Hepatic stellate cell (primary cell): Measurements from ENCODE around the gene CNKSR1.

Experiments used
- DNase-seq: peaks from one replicate; pipeline ENCODE4 v3.0.0; 2011; ENCODE audit warnings: low spot score

The CNKSR1 gene

DNA sequence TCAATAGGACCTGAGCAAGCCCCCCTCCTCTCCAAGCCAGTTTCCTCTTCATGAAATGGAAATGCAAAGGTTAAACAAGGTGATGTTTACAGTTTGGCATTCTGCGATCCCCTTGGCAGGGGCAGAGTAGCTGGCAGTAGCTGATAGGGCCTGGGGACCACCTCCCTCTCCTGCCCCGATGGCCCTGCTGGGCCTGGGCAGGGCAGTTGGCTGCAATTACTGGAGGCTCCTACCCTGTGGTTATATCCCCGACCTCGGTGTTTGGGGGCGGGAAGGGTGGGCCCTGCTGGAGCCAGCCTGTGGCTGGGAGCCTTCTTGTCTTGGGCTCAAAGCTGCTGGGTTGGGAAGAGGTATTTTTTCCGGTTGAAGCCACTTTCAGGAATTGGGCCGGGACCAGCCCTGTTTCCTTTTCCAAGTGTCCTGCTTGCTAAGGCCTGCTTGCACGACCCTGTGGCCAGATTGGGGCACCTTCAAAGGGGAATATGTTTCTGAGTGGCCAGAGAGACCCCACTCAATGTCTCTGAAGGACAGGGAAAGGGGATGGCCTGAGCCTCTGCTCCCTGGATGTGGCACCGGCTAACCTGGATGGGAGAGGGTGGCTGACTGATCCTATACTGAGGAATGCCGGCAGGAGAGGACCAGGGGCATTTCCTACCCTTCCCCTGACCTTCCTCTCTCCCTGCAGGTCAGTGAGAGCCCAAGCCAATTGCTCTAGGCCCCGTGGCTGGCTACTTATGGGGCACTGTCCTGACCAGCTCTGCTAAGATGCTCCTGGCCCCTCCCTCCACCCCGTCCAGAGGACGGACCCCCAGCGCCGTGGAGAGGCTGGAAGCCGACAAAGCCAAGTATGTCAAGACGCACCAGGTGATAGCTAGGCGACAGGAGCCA, 16.5 kb upstream of the CNKSR1 start:
- no peak for DNase-seq

- DNase-seq, result peak; percentile 69
Measured at GRCh38 chr1:26161415-26162219, 15.7 kb upstream of the CNKSR1 start.

- no peak for DNase-seq
Measured at GRCh38 chr1:26162220-26162709, 15.0 kb upstream of the CNKSR1 start.

- DNase-seq, result no peak
Measured at GRCh38 chr1:26163684-26164035, 13.6 kb upstream of the CNKSR1 start.

DNA sequence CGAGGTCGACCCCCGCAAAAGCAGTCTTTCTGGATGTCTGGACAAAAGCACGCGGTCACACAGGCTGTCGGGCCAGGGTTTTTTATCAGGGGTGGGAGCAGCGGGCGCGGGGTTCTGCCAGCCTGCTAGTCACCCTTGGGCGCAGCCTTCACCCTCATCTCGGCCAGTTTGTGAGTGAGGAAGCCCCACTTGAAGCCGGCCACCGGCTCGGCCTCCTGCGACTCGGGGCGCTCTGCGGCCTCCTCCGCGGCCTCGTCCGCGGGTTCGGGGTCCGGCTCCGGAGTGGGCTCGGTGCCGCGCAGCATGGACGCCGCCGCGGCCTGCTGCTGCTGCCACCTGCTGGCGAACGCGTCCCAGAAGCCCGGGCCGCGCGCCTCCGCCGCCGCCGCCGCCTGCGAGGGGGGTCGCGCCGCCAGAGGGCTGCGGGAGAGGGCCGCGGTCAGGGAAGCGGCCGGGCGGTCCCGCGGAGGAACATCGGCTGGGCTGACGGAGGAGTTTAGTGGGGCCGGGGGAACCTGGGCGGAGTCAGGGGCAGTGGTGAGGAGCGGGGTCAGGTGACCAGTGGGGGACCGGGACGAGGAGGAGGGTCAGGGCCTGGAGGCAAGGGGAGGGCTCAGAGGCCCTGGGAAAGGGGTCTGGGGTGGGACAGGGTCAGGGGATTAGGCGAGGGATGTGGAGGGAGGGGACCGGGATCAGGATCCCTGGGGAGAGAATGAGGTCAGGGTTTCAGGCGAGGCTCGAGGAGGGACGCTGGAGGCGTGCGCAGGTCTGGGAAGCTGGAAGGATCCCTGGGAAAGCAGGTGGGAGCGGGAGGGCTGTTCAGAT, 13.0 kb upstream of the CNKSR1 start:
- DNase-seq, result peak; percentile 72

DNA sequence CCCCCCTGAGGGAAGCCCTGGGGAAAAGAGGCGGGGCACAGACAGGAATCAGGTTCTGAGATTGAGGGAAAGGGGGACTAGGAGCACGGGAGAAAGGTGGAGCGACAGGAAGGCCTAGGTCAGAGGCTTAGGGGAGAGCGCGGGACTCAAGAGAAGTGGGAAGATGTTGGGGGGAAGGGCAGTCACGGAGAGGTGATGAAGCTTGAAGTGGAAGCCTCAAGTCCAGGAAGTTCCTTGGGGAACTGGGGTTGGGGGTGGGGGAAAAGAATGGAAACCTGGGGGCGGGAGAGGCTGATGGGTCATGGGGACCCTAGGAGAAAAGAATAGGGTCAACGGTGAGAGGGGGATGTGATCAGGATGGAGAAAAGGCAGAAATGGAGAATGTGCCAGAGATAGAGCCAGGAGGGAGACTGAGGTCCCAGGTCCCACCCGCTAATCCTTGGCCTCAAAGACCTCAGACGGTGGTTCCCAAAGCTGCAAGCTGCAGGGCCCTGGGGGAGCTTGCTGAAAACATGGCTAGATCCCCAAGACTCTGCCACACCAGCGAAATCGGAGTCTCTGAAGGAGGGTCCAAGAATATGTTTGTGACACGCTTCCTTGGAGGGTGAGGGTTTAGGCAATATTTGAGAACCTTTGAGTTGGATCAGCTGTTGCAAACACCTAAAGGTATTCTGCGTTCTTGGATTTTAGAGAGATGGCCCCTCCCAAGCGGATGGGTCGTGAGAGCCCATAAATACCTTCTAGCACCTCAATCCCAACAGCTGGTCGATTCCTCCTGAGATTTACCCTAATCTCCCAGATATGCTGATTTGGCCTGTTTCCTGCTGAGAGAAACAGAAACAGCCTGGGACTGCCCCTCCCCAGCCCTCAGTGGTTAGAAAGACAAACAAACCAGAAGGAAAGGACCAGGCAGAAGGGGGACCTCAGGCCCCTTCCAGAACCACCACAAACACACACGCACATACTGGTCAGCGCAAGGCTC, 12.1 kb upstream of the CNKSR1 start:
- peak; percentile 60 for DNase-seq

GRCh38 chr1:26166719-26167281, 10.5 kb upstream of the CNKSR1 start:
- DNase-seq, result no peak

DNA sequence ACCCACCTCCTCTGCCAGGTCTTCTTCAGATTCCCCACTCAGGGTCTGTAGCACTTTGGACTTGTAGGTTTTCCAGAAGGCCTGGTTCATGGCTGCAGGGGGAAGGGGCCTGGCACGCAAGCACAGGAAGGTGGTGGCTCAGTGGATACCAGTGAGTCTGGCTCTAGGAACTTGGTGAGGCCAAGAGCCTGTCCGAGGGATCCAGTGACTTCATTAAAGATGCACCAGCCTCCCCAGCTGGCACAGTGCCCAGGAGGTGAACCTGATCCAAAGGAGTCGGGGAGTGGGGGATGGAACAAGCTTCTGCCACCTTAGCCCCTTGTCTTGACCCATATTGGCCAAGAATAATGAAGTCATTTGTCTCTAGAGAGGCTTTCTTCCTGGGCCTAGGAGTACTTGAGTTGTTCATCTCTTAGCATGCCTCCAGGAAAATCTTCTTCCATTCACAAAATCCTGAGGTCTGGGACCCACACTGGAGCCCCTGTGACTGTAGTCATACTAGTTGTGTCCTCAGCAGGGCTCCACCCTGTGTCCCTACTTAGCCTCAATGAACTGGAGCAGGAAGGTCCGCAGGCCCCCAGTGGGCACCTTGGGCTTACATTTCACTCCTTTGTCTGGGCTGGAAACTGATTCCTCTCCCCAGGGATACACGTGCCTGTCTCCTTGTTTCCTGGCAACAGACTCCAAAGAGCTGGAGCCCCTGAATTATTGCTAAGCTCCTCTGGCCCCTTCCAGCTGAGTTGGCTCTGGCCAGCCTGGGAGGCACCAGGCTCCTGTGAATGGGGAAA, 8.7 kb upstream of the CNKSR1 start, which contains the start of gene C1orf232:
C1orf232 (minus strand) TSS at position 554 of the 788 bp plus-strand sequence; CDS start at position 90, 464 bp downstream.
- DNase-seq, result no peak

DNA sequence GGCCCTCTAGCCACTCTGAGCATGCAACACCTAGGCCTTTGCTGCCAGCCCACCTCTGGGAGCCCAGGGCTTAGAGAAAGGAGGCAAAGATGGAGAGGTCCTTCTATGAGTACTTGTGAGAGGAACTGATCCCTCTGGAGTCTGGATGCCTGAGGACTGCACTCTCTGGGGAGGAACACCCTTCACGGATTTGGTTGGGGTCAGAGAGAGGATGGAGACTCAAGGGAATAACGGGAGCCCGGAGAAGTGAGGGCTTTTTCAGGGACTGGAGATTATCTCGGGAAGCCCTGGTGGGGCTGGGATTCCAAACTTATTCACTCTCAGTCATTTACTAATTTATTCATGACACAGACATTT, 8.1 kb upstream of the CNKSR1 start:
- no peak for DNase-seq

- DNase-seq, result peak; percentile 99
Measured at GRCh38 chr1:26169669-26170471, 7.4 kb upstream of the CNKSR1 start, which contains the start of gene ZNF593. TSS of gene ZNF593 (plus strand) at chr1:26169908. CDS start at chr1:26169984, 76 bp downstream.

- DNase-seq, result no peak
Measured at GRCh38 chr1:26170472-26170821, 6.8 kb upstream of the CNKSR1 start.

DNA sequence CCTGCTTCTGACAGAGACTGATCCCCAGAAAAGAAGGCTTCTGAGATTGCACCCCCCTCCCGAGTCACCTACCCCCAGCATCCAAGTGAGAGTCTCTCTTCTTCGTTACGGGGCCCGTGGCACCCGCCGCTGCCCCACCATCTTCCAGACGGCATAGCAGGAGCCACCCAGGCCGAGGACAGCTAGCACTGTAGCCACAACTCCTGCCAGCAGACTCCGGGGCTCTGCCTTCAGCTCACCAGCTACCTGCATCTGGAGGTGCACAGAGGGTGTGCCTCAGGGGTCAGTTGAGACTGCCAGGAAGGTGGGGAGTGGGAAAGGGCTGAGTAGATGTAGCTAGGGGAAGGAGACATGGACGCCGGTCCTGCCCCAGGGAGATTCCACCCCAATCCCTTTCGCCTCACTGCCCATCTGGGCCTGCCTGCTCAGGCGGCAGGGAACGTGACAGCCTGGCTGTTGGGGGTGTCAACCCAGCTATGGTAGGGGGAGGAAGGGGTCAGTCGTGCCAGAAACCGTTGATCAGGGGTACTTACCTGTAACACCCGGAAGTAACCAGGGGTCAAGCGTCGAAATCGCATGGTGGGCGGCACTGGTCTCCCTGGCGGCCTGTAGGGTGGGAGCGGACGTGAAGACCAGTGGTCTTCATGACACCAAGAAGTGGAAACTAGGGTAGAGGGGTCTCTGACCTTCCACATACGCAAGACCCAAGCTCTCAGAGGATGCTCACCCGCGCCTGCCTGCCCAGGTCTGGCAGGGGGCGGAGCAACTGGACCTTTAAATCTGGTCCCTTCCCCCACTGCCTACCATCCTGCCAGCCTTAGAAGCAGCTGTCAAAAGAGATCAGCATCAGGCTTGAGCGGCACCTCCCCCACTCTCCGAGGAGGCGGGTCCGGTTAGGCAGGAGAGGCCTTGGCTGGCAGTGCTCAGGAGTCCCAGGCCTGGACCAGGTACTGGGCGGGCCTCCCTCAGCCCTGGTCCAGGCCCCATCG, 5.9 kb upstream of the CNKSR1 start, which contains the start of gene ZNF593OS:
ZNF593OS (minus strand) TSS at position 749 of the 989 bp plus-strand sequence; CDS start at position 578, 171 bp downstream.
- DNase-seq, result no peak

DNA sequence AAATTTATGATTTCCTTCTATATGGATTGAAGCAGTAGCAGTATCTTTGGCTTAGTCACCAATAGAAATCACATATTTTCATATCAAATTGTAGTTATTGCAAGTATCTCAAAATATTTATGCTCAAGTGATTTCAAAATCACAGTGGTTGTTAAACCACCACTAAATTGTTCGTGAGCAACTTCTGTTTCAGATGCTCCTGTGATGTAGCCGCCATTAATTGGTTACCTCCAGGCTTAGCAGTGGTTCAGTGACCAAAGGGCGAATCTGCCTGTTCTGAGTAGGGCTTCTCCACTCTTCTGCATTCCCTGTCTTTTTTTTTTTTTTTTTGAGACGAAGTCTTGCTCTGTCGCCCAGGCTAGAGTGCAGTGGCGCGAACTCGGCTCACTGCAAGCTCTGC, 1.9 kb upstream of the CNKSR1 start:
- DNase-seq, result no peak

DNA sequence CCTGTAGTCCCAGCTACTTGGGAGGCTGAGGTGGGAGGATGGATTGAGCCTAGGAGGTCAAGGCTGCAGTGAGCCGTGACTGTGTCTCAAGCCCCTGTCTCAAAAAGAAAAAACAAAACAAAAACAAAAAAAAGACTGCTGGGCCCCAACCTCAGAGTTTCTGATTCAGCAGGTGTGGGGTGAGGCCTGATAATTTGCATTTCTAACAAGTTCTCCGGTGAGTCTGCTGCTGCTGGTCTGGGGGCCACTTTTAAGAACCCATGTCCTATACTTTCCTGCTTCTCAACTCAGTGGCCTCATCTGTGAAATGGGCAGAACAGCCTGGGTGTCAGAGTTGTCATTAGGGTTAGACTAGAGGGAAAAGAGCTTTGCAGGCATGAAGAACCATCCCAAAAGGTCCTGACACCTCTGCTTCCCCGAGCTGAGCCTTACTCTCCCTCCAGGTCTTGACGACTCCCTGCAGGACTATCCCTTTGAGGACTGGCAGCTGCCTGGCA, 2.8 kb downstream of the CNKSR1 start:
- DNase-seq, result no peak

DNA sequence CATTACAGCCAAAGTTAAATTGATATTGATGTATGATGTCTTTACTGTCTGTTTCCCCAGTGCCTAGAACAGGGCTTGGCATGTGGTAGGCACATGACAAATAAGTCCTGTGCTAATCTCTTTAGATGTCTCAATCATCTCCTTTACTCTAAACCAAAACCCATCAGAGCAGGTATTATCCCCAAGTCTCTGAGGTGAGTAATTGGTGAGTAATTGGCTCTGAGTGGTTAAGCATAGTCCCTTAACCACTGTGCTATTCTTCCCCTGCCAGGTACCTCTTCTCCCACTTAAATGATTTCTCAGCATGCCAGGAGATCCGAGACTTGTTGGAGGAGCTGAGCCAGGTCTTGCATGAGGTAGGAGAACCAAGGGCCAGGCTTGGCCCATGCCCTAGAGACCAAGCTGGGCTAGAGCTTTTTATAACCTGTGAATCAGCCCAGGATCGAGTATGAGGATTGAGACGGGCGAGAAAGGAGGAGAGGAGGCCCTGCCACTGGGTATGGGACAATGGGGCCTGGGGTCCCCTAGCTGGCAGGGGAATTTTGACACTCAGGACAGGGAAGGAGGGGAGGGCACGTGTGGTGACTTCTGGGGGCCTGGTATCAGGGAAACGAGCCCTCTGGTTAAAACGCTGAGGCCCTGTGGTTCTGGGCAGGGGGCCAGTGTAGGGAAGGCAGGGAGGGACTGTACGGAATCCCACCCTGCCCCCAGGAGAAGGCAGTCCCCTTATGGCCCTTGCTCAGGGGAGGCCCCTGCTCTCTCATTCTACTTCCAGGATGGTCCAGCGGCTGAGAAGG, 4.5 kb downstream of the CNKSR1 start:
- no peak for DNase-seq

DNA sequence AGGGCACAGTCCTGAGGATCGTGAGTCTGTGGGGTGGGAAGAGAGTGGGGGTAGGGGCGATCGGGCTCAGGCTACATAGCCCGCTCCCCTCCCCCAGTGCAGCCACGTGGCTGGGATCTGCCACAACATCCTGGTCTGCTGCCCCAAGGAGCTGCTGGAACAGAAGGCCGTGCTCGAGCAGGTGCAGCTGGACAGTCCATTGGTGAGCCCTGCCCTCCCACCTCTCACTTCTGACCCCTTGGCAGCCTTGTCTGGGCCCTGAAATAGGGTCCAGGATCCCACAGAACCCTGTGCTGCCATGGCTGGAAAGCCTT, 5.0 kb downstream of the CNKSR1 start:
- DNase-seq, result no peak

GRCh38 chr1:26184086-26184485, 6.8 kb downstream of the CNKSR1 start:
- DNase-seq, result no peak
